Stimulated activated CD8-positive, alpha-beta memory T cell treated with anti-CD3 and anti-CD28 coated beads, Interleukin-12 subunit alpha, Interleukin-12 subunit beta, amount 100 ng/mL, for 24 hours (primary cell): Measurements from ENCODE around the gene PDE8B.
"Not testable (repeated sequence)": the region's sequence is repeated elsewhere in the genome, so short reads cannot be mapped to it uniquely, and the experiment has no call there.

Source experiments
- DNase-seq: peaks from one replicate; pipeline ENCODE4 v3.0.0-alpha.2; 2020; ENCODE audit errors: extremely low read depth

PDE8B gene

DNA sequence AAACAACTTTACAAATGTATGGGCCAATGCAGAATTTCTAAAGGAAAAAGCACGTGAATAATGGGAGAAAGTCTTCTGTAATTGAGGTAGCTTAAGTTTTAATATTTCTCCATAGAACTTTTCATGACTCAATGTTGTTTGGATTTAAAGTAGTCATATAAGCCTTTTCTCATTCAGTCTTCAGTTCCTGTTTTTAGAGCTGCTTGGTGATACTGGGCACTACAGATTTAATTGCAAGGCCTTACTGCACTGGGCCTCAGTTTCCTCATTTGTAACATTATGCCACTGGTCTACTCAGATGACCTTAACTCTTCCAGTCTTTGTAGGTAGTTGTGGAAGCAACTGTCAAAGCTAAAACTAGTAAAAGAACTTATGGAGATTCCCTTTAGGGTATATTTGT lies 221.2 kb downstream of the PDE8B start:
- no peak for DNase-seq

- DNase-seq = no peak
These were observed 226.7 kb downstream of the PDE8B start for GRCh38 chr5:77437194-77437593.

GRCh38 chr5:77438071-77438470 lies 227.6 kb downstream of the PDE8B start:
- no peak for DNase-seq

DNA sequence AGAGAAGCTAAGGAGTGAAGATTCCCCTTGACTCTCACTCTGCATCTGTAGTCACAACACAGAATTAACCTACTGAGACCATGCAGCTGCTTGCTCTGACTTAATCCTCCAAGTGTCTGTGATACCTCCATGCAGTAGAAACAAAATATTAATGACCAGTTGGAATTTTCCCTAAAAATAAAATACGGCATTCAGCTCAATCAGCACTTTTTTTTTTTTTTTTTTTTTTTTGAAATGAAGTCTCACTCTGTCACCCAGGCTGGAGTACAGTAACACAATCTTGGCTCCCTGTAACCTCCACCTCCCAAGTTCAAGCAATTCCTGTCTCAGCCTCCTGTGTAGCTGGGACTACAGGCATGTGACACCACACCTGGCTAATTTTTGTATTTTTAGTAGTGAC lies 233.2 kb downstream of the PDE8B start:
- no peak for DNase-seq

GRCh38 chr5:77444356-77444755 lies 233.9 kb downstream of the PDE8B start:
- DNase-seq = no peak

DNA sequence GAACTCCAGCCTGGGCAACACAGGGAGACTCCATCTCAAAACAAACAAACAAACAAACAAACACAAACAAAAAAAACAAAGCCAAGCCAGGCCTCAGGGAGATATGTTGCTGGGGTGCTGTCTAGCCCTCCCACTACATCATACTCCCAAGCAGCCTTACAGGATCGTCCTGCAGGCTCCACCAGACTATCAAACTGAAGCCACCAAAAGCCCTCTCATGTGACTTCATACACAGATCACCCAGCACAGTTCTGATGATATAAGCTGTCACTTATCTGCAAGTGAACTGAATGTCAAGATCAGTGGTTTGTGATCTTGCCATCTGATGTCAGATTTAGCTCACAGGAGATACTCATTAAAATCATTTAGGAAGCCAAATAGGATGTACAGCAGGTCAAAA lies 238.4 kb downstream of the PDE8B start:
- DNase-seq = no peak

DNA sequence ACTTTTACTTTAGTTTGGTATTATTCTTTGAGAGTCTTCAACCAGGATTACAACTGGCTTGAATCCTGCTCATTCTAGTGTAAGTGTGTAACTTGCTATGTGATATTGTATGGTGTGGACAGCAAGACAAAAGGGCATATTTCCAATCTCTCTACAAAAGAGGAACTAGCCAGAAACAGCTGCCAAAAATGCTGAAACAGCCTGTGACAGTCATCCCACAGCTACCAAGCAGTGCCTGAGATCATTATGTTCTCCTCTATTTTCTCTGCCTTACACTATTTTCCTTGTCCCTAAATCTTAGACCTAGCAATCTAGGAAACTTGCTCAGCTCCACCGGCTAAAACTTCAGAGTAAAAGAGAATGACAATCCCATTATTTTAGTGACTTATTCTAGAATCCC lies 238.8 kb downstream of the PDE8B start:
- no peak for DNase-seq

DNA sequence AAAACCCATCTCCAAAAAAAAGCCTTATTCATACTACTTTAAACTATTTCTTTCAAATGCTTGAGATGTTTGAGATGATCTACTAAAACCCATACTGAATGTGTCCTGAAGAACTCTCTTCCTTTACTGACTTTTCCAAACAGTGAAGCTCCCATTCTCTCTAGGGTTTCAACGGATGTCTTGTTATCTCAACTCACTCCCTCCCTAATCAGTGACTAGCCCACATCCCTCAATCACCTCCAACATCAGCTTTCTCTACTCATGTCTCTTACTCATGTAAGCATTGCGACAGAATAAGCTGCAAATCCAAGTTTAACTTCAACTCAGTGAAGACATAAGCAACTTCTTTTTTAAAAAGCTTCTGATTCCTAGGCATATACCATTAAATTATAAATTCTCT lies 239.5 kb downstream of the PDE8B start:
- DNase-seq = no peak

DNA sequence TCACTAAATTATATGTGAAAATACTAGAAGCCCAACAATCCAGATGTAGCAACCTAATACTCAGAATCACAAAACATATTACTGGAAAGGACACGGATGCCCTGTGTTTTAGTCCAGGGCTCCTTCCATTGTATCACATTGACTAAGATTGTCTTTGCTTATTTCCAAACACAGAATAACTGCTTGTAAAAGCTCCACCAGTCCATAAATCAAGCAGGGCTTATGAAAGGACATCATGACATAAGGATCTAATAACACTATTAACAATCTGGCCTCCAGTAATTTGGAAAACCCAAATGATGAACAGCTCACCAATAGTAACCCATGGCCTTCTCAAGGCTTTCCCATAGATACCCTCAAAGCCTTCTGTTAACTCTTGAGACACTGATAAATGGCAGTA lies 241.9 kb downstream of the PDE8B start:
- no peak for DNase-seq

DNA sequence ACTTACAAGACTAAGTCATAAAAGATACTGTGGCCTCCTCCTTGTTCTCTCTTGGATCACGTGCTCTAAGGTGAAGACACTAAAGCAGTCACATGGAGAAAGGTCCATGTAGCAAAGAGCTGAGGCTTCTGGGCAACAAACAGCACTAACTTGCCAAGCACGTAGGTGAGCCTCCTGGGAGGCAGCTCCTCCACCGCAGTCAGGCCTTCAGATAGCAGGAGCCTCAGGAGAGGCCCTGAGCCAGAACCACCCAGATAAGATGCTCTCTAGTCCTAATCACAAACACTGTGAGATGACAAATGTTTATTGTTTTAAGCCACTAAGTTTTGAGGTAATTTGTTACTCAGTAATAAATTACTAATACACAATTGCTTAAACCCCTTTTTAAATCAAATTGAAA lies 243.6 kb downstream of the PDE8B start:
- no peak for DNase-seq

- no peak for DNase-seq
These were observed 250.8 kb downstream of the PDE8B start for GRCh38 chr5:77461287-77461686.

- no peak for DNase-seq
These were observed 253.4 kb downstream of the PDE8B start for GRCh38 chr5:77463905-77464304.

- not testable (repeated sequence) for DNase-seq
These were observed 258.4 kb downstream of the PDE8B start for GRCh38 chr5:77468875-77469274.

GRCh38 chr5:77475041-77475440 lies 264.6 kb downstream of the PDE8B start:
- not testable (repeated sequence) for DNase-seq
